Fibroblast of pulmonary artery (primary cell): Measurements from ENCODE around the gene ZNF583.

ENCODE experiments used
- DNase-seq: peaks from one replicate; pipeline ENCODE4 v3.0.0-alpha.2; 2010; ENCODE audit warnings: low read depth
- H3K4me3 ChIP-seq: replicated peaks from 2 replicates; pipeline ENCODE4 v1.5.1; 2011; ENCODE audit warnings: low read depth, mild to moderate bottlenecking, control low read depth, low read length, moderate library complexity
- CTCF ChIP-seq: IDR thresholded peaks from 2 replicates; pipeline ENCODE4 v1.5.1; 2011; ENCODE audit warnings: mild to moderate bottlenecking, control low read depth, low read length, inconsistent platforms; ENCODE audit errors: missing control alignments

The ZNF583 gene

GRCh38 chr19:56372281-56372680 lies 31.9 kb upstream of the ZNF583 start:
- no peak for TF ChIP-seq CTCF
- no peak for DNase-seq
- no peak overlapping the region for H3K4me3 ChIP-seq

- DNase-seq = no peak
- no peak for TF ChIP-seq CTCF
Observed at GRCh38 chr19:56377105-56377924, 26.8 kb upstream of the ZNF583 start.

DNA sequence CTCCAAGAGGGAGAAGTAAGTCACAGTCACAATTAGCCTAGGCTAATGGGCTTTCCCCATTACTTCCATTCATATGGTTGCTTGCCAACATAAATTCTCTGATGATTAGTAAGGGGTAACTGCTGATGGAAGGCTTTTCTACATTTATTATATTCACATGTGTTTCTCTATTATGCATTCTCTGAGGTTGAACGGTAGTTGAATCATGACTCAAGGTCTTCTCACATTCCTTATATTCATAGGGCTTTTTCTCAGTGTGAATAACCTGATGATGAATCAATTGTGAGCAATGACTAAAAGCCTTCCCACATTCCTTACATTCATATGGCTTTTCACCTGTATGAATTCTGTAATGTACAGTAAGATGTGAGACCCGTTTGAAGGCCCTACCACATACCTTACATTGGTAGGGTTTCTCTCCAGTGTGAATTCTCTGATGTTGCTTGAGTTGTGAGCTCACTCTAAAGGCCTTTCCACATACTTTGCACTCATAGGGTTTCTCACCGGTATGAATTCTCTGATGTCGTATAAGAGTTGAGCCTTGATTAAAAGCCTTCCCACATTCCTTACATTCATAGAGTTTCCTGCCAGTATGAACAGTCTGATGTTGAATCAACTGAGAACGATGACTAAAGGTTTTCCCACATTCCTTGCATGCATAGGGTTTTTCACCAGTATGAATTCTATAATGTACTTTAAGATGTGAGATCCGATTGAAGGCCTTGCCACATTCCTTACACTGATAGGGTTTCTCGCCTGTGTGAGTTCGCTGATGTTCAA lies 20.1 kb upstream of the ZNF583 start:
- DNase-seq = no peak

More at GRCh38 chr19:56377105-56377924, 26.8 kb upstream of the ZNF583 start:
- no peak overlapping the region for H3K4me3 ChIP-seq

GRCh38 chr19:56393119-56394012 lies 10.8 kb upstream of the ZNF583 start, which contains the start of gene ZNF582:
Gene ZNF582, minus strand, starts transcription at chr19:56393534. Its CDS starts 1,782 bp downstream, at chr19:56391752.
- peak; percentile 73 for TF ChIP-seq CTCF
- DNase-seq = peak; percentile 98
- H3K4me3 ChIP-seq = peak within 1 kb of the TSS; percentile 87

More for the DNA sequence above, 20.1 kb upstream of the ZNF583 start:
- no peak for TF ChIP-seq CTCF
- H3K4me3 ChIP-seq = no peak overlapping the region

DNA sequence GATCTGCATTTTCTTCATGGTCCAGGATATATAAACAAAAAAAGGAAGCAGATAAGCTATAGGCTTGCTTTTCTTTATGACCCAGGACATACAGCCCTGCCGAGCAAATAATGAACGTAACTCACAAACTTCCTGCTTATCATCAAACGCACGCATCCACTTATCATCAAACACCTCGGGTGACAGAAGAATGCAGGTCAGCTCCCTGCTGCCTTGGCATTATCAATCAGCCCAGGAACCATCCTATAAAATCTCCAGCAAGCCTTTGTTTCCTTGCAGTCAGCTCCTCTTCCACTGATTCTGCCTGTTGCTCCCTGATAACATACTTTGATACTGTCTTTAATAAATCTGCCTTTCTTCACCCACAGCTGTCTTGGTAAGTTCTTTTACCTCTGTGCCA lies 5.3 kb upstream of the ZNF583 start:
- no peak for TF ChIP-seq CTCF
- H3K4me3 ChIP-seq = no peak overlapping the region
- DNase-seq = no peak

DNA sequence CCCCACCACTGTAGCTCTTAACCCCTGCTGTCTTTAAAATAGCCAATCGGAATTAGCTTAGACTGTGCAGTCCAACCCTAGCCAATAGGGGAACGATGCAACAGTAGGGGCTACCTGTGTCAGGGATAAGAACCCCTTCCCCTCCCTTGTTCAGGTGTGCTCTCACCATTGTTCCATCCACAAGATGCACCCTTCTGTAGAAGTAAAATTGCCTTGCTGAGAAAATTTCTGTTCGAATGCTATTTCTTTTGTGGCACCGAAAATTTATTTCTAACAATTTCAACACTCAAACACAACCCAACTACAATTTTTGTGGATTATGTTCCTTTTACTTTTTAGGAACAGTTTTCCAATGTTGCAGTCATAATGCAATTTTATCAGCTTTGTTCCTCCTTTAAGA lies 3.6 kb upstream of the ZNF583 start:
- no peak for TF ChIP-seq CTCF
- no peak for DNase-seq
- H3K4me3 ChIP-seq = no peak overlapping the region
